ENCODE data around the gene BRPF3. TPM values are rescaled to one million over a fixed set of nuclear protein-coding genes. Genes with fewer than 3 reads are reported as not detected.

Gene BRPF3
- polyA plus RNA-seq, 1 donor from 2014 or later: 10.1 TPM

DNA sequence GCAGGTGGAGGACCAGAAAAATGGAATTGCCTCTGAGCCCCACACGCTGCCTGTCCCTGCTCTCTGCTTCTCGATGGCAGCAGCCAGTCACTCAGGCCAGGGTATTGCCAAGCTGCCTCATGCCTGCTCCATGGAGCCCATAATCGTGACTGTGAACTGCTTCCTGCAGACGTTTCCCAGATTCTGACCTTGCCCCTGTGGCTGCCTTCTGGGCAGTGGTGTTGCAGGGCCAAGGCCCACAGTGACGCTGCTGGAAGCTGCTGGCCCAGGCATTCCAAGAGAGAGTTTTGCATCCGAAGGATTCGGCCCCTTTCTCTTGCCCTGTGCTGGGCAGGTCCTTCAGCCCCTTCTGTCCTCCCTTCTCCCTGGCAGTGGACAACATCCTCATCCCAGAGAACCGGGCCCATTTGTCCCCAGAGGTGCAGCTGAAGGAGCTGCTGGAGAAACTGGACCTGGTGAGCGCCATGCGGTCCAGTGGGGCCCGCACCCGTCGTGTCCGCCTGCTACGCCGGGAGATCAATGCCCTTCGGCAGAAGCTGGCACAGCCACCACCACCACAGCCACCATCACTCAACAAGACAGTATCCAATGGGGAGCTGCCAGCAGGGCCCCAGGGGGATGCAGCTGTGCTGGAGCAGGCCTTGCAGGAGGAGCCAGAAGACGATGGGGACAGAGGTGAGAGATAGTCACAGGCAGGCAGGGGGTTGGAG is 14.5 kb downstream of the BRPF3 start:
- Histone ChIP-seq H2AFZ (ENCODE audit: low read depth, low read length) (no peak overlapping the region), H4K20me1 (ENCODE audit: insufficient read depth) (no peaks in the 10 kb centered on the region), H3K9me3 (ENCODE audit: low read length) (no peaks in the 10 kb centered on the region), H3K4me2 (ENCODE audit: low read length) (no peak overlapping the region), H3K36me3 (ENCODE audit: insufficient read depth, low read length) (peaks cover 10% of the 10 kb centered on the region), H3F3A (ENCODE audit: insufficient read depth, low read length, poor library complexity, severe bottlenecking) (no peaks in the 10 kb centered on the region), H3K9me2 (ENCODE audit: insufficient read depth, low read length) (no peaks in the 10 kb centered on the region), H3K79me2 (replicated peaks; ENCODE audit: insufficient read depth, low read length) (no peaks in the 10 kb centered on the region), H3K4me3 (ENCODE audit: low read length) (no peak overlapping the region), H3K27ac (ENCODE audit: low read length) (no peak overlapping the region), H3K9ac (ENCODE audit: low read length) (no peak overlapping the region), H3K27me3 (ENCODE audit: insufficient read depth, low read depth, low read length) (no peaks in the 10 kb centered on the region)
- TF ChIP-seq SMC3 (conservative IDR thresholded peaks at IDR 0.05; ENCODE audit: poor library complexity): no peak
- no peak for TF ChIP-seq MXI1 (conservative IDR thresholded peaks at IDR 0.05; ENCODE audit: poor library complexity, severe bottlenecking)
- no peak for TF ChIP-seq POLR2AphosphoS5 (IDR thresholded peaks at IDR 0.05)
- TF ChIP-seq EZH2 (IDR thresholded peaks at IDR 0.05; ENCODE audit: borderline replicate concordance, insufficient read depth, low read length, poor library complexity, severe bottlenecking): no peak
- TF ChIP-seq TAF1 (IDR thresholded peaks at IDR 0.05; ENCODE audit: low read depth): no peak
- TF ChIP-seq, protein P1, sequence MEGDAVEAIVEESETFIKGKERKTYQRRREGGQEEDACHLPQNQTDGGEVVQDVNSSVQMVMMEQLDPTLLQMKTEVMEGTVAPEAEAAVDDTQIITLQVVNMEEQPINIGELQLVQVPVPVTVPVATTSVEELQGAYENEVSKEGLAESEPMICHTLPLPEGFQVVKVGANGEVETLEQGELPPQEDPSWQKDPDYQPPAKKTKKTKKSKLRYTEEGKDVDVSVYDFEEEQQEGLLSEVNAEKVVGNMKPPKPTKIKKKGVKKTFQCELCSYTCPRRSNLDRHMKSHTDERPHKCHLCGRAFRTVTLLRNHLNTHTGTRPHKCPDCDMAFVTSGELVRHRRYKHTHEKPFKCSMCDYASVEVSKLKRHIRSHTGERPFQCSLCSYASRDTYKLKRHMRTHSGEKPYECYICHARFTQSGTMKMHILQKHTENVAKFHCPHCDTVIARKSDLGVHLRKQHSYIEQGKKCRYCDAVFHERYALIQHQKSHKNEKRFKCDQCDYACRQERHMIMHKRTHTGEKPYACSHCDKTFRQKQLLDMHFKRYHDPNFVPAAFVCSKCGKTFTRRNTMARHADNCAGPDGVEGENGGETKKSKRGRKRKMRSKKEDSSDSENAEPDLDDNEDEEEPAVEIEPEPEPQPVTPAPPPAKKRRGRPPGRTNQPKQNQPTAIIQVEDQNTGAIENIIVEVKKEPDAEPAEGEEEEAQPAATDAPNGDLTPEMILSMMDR (IDR thresholded peaks at IDR 0.05; ENCODE audit: poor library complexity, severe bottlenecking): no peak
- no peak for TF ChIP-seq EP300 (conservative IDR thresholded peaks at IDR 0.05; ENCODE audit: poor library complexity, severe bottlenecking)
- TF ChIP-seq, protein P2, sequence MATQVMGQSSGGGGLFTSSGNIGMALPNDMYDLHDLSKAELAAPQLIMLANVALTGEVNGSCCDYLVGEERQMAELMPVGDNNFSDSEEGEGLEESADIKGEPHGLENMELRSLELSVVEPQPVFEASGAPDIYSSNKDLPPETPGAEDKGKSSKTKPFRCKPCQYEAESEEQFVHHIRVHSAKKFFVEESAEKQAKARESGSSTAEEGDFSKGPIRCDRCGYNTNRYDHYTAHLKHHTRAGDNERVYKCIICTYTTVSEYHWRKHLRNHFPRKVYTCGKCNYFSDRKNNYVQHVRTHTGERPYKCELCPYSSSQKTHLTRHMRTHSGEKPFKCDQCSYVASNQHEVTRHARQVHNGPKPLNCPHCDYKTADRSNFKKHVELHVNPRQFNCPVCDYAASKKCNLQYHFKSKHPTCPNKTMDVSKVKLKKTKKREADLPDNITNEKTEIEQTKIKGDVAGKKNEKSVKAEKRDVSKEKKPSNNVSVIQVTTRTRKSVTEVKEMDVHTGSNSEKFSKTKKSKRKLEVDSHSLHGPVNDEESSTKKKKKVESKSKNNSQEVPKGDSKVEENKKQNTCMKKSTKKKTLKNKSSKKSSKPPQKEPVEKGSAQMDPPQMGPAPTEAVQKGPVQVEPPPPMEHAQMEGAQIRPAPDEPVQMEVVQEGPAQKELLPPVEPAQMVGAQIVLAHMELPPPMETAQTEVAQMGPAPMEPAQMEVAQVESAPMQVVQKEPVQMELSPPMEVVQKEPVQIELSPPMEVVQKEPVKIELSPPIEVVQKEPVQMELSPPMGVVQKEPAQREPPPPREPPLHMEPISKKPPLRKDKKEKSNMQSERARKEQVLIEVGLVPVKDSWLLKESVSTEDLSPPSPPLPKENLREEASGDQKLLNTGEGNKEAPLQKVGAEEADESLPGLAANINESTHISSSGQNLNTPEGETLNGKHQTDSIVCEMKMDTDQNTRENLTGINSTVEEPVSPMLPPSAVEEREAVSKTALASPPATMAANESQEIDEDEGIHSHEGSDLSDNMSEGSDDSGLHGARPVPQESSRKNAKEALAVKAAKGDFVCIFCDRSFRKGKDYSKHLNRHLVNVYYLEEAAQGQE (IDR thresholded peaks at IDR 0.05; ENCODE audit: borderline replicate concordance): no peak
- no peak for TF ChIP-seq RAD21 (conservative IDR thresholded peaks at IDR 0.05)

DNA sequence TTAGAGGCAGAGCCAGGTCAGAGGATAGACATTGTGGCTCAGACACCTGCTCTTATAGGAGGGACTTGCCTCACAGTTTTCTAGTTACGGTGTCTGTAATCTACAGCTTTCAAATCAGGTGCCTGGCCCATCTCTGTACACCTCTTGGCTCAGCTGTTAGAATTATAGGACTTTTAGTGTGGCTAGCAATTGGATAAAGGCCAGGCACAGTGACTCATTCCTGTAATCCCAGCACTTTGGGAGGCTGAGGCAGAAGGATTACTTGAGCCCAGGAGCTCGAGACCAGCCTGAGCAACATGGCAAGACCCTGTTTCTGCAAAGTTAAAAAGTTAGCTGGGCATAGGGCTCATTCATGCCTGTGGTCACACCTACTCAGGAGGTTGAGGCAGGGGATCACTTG is 20.0 kb downstream of the BRPF3 start:
- H3K36me3 ChIP-seq (ENCODE audit: insufficient read depth, low read length): peaks cover 3% of the 10 kb centered on the region
- H3K9me2 ChIP-seq (ENCODE audit: insufficient read depth, low read length): no peaks in the 10 kb centered on the region
- TF ChIP-seq EP300 (conservative IDR thresholded peaks at IDR 0.05; ENCODE audit: poor library complexity, severe bottlenecking) (no peak), SMC3 (conservative IDR thresholded peaks at IDR 0.05; ENCODE audit: poor library complexity) (no peak), MXI1 (conservative IDR thresholded peaks at IDR 0.05; ENCODE audit: poor library complexity, severe bottlenecking) (no peak), RAD21 (conservative IDR thresholded peaks at IDR 0.05) (no peak), TAF1 (IDR thresholded peaks at IDR 0.05; ENCODE audit: low read depth) (no peak), POLR2AphosphoS5 (IDR thresholded peaks at IDR 0.05) (no peak), EZH2 (IDR thresholded peaks at IDR 0.05; ENCODE audit: borderline replicate concordance, insufficient read depth, low read length, poor library complexity, severe bottlenecking) (no peak)
- no peak overlapping the region for H3K4me3 ChIP-seq (ENCODE audit: low read length)
- H2AFZ ChIP-seq (ENCODE audit: low read depth, low read length): no peak overlapping the region
- no peak overlapping the region for H3K27ac ChIP-seq (ENCODE audit: low read length)
- no peaks in the 10 kb centered on the region for H3F3A ChIP-seq (ENCODE audit: insufficient read depth, low read length, poor library complexity, severe bottlenecking)
- H3K9ac ChIP-seq (ENCODE audit: low read length): no peak overlapping the region
- H3K79me2 ChIP-seq (replicated peaks; ENCODE audit: insufficient read depth, low read length): no peaks in the 10 kb centered on the region
- no peaks in the 10 kb centered on the region for H3K9me3 ChIP-seq (ENCODE audit: low read length)
- H4K20me1 ChIP-seq (ENCODE audit: insufficient read depth): no peaks in the 10 kb centered on the region
- H3K4me2 ChIP-seq (ENCODE audit: low read length): no peak overlapping the region
- no peaks in the 10 kb centered on the region for H3K27me3 ChIP-seq (ENCODE audit: insufficient read depth, low read depth, low read length)
